Measurements from ENCODE around the gene GALP.
"Not testable (repeated sequence)": the region's sequence is repeated elsewhere in the genome, so short reads cannot be mapped to it uniquely, and the experiment has no call there.

The GALP gene

DNA sequence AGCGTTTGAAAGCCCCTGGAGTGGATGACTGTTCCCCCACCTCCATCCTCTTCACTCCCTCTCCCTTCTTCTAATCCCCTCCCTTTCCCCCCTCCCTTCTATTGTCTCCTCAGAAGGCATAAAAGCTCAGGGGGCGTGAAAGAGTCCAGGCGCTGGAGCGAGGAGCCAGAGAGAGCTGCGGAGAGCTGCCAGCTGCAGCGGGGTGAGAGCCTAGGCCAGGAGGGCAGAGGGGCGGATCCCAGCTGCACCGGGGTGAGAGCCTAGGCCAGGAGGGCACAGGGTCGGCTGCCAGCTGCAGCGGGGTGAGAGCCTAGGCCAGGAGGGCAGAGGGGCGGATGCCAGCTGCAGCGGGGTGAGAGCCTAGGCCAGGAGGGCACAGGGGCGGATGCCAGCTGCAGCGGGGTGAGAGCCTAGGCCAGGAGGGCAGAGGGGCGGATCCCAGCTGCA lies at the start of gene GALP:
TSS of gene GALP (plus strand) at position 148 of the 447 bp plus-strand sequence. CDS start 1,101 bp downstream, outside the sequence.
- DNase-seq: not testable (repeated sequence)

DNA sequence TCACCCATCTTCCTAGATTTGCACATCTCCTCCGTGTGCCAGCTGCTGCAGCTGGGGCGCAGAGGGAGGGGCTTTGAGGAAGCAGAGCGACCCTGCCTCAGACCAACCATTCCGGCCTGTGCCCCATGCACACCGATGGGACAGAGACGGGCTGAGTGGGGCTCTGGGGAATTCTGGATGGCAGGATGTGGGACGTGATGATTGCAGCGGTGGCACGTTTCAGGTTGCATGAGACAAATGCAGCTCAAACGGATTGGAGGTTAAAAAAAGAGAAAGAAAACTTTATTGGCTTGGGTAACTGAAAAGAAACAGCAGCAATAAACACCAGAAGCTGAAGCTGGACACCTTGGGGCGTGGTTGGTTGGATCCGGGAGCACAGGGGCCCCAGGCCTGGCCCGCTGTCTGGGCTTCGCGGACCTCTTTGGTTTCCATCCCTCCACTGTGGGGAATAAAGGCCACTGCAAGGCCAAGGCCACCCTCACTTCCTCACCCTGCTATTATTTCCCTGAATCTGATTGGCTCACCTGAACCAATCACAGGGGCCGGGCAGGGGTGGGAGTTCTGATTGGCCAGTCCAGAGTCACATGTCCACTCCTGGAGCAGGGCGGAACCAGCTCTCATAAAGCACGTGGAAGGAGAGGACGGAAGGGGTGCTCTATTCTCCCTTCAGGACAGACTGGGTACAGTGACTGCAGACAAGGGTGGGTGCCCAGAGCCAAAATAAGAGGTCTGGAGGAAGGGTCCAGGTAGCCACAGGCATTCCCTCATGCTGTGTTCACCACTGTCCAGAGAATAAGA lies 48.6 kb upstream of the GALP start:
- no peak for DNase-seq

DNA sequence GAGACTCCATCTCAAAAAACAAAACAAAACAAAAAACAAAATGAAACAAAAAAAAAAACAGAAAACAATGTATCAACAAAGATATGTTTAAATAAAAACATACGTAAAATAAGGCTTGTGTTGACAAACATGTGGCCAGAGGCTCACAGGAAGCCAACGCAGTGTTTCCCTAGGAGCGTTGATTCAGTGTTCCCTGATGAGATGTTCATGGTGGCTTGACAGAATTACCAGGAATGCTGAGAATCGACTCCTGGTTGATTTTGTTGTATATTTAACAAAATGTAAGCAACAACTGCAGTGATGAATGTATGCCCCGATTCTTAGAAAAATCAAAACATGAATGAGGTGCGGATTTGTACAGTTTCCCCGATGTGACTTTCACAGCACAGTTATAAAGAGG lies 45.8 kb upstream of the GALP start:
- DNase-seq: no peak

DNA sequence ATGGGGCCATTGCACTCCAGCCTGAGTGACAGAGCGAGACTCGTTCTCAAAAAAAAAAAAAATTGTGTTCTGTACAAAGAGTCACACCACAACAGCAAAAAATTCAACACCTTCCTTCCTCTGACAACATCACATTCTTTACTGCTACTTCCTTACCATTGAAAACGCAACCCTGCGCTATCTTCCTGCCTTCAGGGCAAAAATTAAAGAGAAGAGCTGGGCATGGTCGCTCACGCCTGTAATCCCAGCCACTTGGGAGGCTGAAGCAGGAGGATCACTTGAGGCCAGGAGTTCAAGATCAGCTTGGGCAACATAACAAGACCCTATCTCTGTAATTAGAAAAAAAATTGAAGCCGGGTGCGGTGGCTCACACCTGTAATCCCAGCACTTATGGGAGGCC lies 44.2 kb upstream of the GALP start:
- DNase-seq: no peak

DNA sequence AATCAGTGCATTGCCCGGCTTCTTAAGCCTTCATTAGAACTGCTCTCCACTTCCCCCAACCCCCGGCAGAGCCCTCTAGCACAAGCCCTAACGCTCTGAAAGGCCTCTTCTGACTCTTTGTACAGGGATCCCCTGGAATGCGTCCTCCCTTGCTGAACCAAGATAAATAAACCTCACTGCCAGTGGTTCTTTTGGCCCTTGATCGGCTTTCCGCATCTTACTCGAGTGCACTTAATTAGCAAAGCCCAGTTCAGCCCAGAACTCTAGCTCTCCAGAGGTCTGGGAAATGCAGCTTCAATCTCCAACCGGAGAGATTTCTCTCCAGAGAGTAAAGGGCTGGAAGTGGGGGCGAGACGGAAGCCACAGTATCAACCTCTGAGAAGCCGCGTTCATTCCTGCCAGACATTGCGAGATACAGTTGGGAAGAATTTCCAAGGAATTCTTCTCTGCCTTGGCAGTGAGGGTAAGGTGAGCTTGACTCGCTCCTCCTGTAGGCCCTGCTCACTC lies 43.4 kb upstream of the GALP start:
- no peak for DNase-seq

DNA sequence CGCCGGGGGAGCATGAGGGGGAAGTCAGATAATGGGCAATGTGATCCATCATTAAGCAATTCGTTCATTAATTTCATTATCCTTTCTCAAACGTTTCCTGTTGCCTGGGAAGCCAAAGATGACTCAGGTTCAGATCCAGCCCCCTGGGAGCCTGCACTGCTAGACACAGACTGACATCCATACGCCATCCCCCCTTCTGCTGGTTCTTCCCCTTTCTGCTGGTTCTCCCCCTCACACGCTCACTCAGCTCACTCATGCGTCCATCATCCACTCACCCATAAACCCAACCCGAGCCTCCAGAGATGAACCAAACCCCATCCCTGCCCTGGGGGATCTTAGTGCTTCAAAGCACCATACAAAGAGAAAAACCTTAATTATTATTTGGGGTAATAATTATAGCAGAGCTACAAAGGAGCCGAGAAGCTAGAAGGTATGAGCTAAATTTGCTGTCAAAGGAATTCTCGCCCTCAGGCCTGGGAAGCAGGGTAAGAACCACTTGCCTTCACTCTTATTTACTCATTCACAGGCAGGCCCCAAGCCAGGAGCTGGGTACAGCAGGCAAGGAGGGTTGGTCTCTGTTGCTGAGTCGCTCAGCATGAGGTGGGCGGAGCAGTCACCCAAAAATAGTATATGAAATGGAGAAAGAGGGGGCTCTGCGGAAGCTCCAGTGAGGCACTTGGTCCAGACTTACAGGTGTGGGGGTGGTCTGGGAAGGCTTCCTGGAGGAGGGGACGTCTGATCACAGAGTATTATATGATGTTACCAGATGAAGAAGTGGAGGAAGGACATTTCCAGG lies 41.8 kb upstream of the GALP start:
- DNase-seq: no peak

DNA sequence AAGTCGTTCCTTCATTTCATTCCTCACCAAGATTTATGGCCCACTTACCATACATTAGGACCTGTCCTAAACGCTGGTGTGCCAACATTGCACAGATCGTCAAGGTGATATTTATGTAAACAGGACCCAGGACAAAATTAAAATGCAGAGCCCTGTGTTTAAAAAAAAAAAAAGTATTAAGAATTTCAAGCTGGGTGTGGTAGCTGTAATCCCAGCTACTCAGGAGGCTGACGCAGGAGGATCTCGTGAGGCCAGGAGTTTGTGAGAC lies 41.2 kb upstream of the GALP start:
- DNase-seq: no peak

DNA sequence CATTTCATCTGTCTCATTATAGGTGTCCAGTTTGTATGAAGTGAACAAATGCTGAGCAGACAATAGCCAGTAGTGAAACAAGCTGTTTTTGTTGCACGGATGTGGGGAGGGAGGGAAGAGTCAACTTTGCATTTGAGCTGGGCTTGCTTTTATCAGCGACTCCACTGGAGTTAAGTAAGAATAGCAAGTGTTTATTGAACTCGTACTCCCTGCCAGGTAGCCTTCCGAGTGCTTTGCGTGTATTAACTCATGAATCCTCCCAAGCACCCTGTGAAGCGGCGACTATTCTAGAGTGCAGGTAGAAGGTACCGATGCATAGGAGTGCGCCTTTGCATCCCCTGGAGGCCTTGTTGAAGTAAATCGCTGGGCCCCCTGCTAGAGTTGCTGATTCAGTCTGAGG lies 39.4 kb upstream of the GALP start:
- DNase-seq: no peak

DNA sequence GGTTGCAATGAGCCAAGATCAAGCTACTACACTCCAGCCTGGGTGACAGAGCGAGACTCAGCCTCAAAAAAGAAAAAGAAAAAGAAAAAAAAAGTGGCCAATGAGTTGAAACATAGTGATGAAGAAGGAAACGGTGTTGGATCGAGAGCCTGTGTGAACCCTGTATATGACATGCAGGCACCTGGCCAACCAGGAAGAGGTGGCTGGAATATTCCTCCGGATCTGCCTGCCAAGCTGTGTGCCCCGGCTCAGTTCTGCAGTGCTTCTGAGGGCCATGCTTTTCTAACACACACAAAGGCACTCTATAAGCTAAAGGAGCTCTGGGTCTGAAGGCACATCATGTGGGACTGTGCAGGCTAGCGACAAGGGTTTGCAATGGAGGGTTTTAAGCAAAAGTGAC lies 38.4 kb upstream of the GALP start:
- no peak for DNase-seq

DNA sequence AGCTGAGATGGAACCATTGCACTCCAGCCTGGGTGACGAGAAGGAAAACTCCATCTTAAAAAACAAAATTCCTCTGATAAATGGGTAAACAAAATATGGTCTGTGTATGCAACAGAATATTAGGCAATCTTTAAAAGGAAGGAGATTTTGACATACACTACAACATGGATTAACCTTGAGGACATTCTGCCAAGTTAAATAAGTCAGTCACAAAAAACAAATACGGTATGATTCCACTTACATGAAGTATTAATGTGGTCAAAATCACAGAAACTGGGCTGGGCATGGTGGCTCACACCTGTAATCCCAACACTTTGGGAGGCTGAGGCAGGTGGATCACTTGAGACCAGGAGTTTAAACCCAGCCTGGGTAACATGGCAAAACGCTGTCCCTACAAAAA lies 37.7 kb upstream of the GALP start:
- DNase-seq: no peak

DNA sequence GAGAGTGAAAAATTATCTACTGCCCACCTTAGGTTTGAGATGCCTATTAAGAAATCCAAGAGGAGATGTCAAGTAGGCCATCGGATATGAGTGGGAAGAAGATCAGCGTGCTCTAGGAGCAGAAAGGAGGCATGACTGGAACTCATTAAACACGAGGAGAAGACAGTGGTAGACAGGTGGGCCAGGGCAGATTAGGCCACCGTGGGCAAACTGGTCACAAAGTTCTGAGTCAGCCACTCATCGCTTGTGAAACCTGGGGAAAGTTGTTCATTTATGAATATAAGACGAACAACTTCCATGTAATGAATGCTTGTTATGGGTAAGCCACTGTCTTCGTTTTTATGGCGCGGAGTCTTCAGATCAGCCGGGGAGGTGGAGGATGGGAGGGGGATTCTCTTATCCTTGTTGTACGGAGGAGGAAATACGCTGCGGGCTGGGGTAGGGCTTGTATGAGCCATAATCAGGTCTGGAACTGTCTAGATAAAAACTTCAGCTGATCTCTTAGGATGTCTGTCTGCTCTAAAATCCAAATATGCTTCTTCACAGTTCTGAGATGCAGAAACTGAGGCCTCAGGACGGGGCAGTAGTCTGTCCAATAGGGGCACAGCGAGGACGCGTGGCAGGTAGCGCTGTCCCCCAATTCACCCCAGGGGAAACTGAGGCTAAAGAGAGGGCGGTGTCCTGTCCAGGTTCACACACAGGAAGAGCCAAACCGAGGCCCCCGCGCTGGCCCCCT lies 35.8 kb upstream of the GALP start:
- no peak for DNase-seq

DNA sequence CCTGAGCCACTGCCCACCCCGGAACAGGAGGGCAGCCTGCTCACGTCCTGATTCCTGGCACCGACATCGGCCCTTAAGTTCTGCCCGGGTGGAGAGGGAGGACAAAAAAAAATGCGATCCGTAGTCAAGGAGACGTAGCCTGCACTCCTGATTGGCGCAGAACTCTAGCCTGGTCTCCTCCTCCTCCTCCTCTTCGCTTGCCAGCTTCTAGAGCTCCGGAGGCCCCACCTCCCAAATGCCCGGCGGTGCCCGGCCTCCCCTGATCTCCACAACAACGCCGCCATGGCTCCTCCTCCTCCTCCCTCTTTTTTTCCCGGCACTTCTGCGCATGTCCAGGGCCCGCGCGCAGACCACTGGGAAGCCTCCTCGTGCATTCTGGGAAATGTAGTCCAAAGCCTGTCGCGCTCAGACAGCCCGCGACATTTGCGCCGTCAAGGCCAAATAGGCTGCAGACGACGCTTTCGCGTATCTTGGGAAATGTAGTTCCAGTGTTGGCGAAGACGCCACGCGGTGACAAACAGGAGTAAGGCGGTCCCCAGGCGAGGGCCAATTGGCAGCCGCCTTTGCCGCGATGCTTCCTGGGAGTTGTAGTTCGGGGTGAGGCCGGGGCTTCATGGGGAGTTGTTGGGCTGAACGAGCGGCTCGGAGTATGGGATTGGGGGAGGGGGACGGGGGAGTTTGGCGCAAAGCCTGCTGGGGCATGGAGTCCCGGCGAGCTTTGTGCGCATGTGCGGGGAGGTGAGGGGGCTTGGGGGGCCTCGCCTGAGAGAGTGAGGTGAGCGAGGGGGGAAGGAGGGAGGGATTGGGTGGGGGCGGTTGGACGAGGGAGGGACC lies 35.0 kb upstream of the GALP start, which contains the start of gene ZNF444:
TSS of gene ZNF444 (plus strand) at position 705 of the 834 bp plus-strand sequence. CDS start 5,625 bp downstream, outside the sequence.
- DNase-seq: peak; percentile 100

DNA sequence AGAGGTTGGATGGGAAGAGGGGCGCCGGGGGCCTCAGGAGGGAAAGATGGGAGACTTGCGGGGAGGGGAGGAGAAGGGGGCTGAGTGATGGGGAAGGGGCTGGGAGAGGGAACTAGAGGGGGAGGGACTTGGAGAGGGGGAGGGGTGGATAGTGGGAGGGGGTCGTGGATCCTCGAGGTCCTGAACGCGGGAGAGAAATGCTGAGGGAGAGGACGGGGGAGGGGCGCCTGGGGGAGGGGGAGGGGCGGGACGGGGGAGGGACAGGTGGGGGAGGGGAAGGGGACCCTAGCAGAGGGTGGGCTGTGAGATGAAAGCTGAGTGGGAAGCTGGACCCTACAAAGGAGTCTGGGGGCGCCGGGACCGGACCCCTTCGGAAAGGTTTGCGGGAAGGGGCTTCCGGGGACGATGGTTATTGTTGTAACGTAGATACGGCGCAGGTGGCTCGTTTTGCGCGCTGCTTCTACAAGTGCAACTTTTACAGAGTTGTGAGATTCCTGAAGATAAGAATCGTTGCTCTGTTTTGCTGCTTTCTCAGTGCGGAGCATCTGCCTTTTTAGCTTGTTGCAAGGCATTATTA lies 34.3 kb upstream of the GALP start:
- DNase-seq: peak; percentile 12

DNA sequence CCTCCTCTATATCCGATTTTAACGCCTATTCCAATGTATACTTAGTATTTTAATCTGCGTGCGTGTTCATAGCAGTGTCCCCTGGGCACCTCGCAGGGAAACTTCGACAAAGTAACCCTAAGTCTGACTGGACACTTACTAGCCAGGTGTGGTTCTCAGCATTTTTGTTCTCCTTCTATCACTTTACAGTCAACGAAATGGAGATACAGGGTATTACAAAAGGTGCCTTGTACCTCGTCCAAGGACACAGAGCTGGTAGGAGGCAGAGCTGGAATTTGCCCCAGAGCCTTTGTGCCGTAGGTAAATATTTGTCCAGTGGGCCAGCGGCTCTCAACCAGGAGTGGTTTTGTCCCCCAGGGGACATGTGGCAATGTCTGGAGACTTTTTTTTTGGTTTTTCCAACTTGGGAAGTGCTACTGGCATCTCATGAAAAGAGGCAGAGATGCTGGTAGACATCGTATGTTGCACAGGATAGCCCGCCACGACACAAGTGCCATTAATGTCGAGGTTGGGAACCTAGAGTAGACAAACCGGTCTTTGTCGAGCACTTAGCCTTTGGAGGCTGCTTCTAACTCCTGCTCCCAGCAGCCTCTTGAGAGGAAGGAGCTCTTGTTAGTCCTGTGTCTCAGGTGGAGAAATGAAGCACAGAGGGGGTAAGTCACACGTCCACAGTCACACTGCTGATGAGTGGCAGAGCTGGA lies 33.6 kb upstream of the GALP start:
- DNase-seq: no peak

DNA sequence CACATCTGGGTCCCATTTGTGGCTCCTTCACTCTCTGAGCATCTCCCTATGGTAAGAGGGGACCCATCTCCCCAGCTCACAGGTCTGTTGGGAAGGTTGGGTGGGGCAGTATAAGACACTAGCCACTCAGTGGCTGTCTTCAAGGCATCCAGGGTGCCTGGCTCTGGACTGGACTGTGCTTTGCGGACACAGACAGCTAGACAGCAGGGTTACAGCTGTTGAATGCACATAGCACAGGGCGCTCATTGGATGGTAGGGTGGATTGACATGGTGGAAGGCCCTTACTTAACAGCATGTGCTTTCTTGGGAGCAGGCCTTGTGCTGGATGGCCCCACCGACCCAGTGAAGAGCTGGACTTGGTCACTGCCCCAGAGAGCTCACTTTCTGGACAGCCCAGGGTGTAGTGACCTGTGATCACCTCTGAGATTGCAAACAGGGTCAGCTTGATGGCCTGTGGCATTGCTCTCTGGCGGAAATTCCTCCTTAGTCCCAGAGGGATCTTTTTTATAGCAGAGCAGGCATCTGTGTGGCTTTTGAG lies 32.8 kb upstream of the GALP start:
- DNase-seq: no peak

DNA sequence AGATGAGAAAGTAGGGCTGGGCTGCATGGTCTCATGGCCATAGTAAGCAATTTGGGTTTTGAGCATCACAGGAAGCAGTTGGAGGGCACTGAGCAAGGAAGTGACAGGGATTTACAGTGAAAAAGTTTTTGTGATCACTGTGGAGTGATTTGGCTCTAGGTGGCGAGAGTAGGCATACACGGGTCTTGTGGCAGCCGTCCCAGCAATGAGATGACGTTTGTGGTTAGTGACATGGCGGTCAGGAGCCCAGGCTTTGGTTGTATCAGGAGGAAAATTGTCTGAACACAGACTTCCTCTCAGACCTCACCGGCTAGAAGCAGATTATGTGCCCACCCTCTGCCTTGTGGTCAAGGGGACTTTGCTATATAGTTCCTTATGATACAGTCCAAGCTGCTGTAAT lies 31.4 kb upstream of the GALP start:
- no peak for DNase-seq

DNA sequence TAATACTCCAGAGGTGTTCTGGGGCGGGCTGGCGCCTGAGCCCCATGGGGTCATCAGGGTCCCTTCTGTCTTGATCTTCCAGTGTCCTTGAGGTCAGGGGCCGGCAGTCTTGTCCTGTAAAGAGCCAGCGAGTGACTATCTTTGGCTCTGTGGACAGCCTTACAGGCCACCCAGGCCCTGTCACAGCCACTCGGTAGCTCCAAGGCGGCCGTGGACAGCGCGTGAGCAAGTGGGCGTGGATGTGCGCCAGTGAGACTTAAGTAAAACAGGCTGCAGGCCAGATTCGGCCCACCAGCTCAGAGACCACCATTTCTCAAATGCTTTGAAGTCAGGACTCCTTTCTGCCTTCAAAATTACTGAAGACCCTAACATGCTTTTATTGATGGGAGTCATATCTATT lies 31.0 kb upstream of the GALP start:
- DNase-seq: no peak

DNA sequence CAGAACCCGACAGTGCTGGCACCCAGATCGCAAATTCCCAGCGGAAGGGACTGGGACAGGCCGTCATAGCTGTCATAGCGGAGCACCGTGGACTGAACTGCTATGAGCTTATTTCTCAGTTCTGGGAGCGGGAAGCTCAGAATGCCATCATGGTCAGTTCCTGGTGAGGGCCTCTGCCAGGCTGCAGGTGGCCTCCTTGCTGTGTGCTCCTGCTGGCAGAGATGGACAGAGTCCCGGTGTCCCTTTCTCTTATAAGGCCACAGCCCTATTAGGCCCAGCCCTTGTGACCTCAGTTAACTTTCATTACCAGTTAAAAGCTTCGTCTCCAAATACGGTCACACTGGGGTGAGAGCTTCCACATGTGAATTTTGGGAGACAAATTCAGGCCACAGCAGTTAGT lies 30.1 kb upstream of the GALP start:
- DNase-seq: no peak

DNA sequence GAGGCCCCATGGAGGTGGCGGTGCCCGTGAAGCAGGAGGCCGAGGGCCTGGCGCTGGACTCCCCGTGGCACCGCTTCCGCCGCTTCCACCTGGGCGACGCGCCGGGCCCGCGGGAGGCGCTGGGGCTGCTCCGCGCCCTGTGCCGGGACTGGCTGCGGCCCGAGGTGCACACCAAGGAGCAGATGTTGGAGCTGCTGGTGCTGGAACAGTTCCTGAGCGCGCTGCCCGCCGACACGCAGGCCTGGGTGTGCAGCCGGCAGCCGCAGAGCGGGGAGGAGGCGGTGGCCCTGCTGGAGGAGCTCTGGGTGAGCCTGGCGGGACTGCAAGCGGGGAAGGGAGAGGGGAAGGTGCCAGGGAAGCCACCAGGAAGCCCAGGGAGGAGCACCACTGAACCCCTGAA lies 28.9 kb upstream of the GALP start:
- no peak for DNase-seq

DNA sequence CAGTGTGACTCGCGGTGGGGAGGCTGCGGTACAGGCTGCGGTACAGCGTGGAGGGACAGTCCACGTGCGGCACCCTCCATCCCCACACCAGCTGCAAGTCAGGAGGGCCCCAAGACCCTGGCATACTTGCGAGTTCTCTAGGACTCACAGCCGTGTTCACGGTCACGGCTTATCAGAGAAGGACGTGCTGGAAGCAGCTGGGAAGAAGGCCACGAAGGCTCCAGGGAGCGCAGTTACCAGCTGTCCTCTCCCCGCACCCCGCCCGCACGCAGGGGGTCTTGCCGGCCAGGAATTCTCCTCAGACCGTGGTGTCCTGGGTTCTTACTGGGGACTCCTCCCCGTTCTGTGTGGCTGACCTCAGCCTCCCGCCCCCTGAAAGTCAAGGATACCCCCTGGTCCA lies 28.5 kb upstream of the GALP start:
- no peak for DNase-seq

DNA sequence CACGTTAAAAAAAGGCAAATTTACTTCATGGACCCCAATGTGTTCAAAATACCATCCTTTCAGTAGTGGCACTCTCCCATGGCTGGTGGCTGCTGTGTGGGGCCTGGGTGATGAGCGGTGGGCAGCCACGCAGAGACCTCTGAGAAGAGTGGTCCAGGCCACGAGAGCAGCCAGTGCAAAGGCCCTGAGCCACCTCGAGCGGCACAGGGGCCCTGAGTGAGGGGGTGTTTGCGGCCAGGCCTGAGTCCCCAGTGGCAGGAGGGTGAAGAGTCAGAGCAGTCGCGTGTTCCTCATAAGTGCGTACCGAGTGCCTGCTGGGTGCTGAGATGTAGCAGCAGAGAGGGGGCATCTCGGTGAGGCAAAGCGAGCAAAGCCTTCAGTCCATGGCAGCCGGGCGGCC lies 27.7 kb upstream of the GALP start:
- DNase-seq: no peak

Data from COR-L47 (cell line).